Measurements from ENCODE around the gene DUSP28.

Gene DUSP28

DNA sequence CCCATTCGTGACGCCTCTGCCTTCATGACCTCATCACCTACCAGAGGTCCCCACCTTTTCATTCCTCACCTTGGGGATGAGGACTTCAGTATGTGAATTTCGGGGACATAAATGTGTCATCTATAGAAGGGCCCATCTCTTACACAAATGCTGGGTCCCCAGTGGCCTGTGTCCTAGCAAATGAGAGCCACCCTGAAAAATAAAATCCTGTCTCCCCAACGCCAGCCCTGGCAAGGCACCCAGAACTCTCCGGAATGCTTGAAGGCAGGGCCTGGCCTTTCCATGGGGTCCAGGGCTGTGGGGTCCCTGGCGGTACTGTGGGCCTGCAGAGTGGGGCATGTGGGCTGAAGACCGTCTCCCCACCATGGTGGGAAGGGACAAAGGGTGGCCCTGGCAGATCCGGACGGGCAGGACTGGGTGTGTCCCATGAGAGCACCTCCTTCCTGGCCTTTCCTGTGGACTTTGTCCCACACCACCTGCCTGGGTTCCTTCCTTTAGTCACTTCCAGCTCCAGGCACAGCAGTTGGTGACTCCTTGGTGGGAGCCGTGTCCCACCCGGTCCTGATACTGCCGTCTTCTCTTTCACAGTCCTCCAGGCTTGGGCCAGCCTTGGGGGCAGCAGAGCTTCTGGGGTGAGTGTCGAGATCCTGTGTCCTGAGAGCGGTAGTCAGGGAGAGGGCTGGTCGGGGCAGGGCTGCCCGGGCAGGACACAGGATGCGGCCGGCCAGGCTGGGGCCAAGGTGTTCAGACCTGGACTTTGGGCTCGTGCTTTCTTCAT is 45.0 kb downstream of the DUSP28 start:
- no peak for TF ChIP-seq KLF9 (tag by site-specific recombination; IDR thresholded peaks at IDR 0.05; ENCODE audit: low read depth)
- TF ChIP-seq ZNF423 (tag by site-specific recombination; IDR thresholded peaks at IDR 0.05): no peak
- no peaks in the 10 kb centered on the region for H3K9me3 ChIP-seq (ENCODE audit: control insufficient read depth, insufficient read depth, low read depth, low read length)
- H3K4me3 ChIP-seq (ENCODE audit: low read depth, low read length): no peak overlapping the region
- ChIA-PET POLR2A (interaction anchor here (1.1 kb wide), 1 partner anchor 19 kb away, joined by 6 read pairs; the partner anchor contains the start of gene CAPN10), CTCF (interaction anchor here (0.6 to 0.8 kb wide), 4 partner anchors 18 to 451 kb away, joined by 3 to 7 read pairs (median 4); partner anchors contain the start of gene CAPN10)
- H3K36me3 ChIP-seq (ENCODE audit: control insufficient read depth in 2 of 2, insufficient read depth in 1 of 2, low read length in 2 of 2): peaks cover 0 to 6% of the 10 kb centered on the region in 2 experiments; a peak in 1 of 3 replicates
- H3K27ac ChIP-seq (ENCODE audit: extremely low read depth, low read depth, low read length): no peak overlapping the region
- H3K4me1 ChIP-seq (ENCODE audit: control insufficient read depth, insufficient read depth, low read length): no peaks in the 10 kb centered on the region; the same call in 1 of the 2 replicates

GRCh38 chr2:240605867-240606743 is 45.9 kb downstream of the DUSP28 start:
- CTCF ChIA-PET: interaction anchor here (0.6 to 0.8 kb wide), 2 partner anchors 92 to 452 kb away, joined by 3 to 7 read pairs; no protein-coding TSS in a partner anchor
- POLR2A ChIA-PET: interaction anchor here (1.4 kb wide), 1 partner anchor 20 kb away, joined by 3 read pairs; the partner anchor contains the start of gene CAPN10
- Histone ChIP-seq H3K27ac (ENCODE audit: extremely low read depth, low read depth, low read length) (no peak overlapping the region), H3K4me3 (ENCODE audit: low read depth, low read length) (no peak overlapping the region), H3K4me1 (ENCODE audit: control insufficient read depth, insufficient read depth, low read length) (no peaks in the 10 kb centered on the region; the same call in 1 of the 2 replicates), H3K36me3 (ENCODE audit: control insufficient read depth in 2 of 2, insufficient read depth in 1 of 2, low read length in 2 of 2) (no peaks in the 10 kb centered on the region), H3K9me3 (ENCODE audit: control insufficient read depth, insufficient read depth, low read depth, low read length) (no peaks in the 10 kb centered on the region)
- TF ChIP-seq ZNF155 (tag by site-specific recombination; IDR thresholded peaks at IDR 0.05) (no peak), GLI2 (tag by site-specific recombination; IDR thresholded peaks at IDR 0.05; ENCODE audit: borderline replicate concordance, low read depth) (no peak), ZFHX2 (tag by site-specific recombination; conservative IDR thresholded peaks at IDR 0.05) (no peak), ZNF362 (tag by site-specific recombination; IDR thresholded peaks at IDR 0.05) (no peak), KLF7 (tag by site-specific recombination; IDR thresholded peaks at IDR 0.05; ENCODE audit: borderline replicate concordance) (no peak), BCL11B (tag by site-specific recombination; IDR thresholded peaks at IDR 0.05; ENCODE audit: low read depth) (no peak), ZNF830 (tag by site-specific recombination; IDR thresholded peaks at IDR 0.05; ENCODE audit: low read depth) (no peak), PRDM1 (tag by site-specific recombination; IDR thresholded peaks at IDR 0.05) (no peak), GLIS2 (tag by site-specific recombination; IDR thresholded peaks at IDR 0.05) (no peak), ZNF571 (tag by site-specific recombination; IDR thresholded peaks at IDR 0.05) (no peak), OSR2 (tag by site-specific recombination; IDR thresholded peaks at IDR 0.05) (no peak), REPIN1 (tag by site-specific recombination; IDR thresholded peaks at IDR 0.05; ENCODE audit: low read depth) (no peak), ZNF837 (tag by site-specific recombination; IDR thresholded peaks at IDR 0.05) (no peak), ZBTB6 (tag by site-specific recombination; IDR thresholded peaks at IDR 0.05) (no peak)
- TF ChIP-seq, protein P1, sequence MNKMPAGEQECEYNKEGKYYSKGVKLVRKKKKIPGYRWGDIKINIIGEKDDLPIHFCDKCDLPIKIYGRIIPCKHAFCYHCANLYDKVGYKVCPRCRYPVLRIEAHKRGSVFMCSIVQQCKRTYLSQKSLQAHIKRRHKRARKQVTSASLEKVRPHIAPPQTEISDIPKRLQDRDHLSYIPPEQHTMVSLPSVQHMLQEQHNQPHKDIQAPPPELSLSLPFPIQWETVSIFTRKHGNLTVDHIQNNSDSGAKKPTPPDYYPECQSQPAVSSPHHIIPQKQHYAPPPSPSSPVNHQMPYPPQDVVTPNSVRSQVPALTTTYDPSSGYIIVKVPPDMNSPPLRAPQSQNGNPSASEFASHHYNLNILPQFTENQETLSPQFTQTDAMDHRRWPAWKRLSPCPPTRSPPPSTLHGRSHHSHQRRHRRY (tag by site-specific recombination; IDR thresholded peaks at IDR 0.05): no peak
- TF ChIP-seq, protein P2, sequence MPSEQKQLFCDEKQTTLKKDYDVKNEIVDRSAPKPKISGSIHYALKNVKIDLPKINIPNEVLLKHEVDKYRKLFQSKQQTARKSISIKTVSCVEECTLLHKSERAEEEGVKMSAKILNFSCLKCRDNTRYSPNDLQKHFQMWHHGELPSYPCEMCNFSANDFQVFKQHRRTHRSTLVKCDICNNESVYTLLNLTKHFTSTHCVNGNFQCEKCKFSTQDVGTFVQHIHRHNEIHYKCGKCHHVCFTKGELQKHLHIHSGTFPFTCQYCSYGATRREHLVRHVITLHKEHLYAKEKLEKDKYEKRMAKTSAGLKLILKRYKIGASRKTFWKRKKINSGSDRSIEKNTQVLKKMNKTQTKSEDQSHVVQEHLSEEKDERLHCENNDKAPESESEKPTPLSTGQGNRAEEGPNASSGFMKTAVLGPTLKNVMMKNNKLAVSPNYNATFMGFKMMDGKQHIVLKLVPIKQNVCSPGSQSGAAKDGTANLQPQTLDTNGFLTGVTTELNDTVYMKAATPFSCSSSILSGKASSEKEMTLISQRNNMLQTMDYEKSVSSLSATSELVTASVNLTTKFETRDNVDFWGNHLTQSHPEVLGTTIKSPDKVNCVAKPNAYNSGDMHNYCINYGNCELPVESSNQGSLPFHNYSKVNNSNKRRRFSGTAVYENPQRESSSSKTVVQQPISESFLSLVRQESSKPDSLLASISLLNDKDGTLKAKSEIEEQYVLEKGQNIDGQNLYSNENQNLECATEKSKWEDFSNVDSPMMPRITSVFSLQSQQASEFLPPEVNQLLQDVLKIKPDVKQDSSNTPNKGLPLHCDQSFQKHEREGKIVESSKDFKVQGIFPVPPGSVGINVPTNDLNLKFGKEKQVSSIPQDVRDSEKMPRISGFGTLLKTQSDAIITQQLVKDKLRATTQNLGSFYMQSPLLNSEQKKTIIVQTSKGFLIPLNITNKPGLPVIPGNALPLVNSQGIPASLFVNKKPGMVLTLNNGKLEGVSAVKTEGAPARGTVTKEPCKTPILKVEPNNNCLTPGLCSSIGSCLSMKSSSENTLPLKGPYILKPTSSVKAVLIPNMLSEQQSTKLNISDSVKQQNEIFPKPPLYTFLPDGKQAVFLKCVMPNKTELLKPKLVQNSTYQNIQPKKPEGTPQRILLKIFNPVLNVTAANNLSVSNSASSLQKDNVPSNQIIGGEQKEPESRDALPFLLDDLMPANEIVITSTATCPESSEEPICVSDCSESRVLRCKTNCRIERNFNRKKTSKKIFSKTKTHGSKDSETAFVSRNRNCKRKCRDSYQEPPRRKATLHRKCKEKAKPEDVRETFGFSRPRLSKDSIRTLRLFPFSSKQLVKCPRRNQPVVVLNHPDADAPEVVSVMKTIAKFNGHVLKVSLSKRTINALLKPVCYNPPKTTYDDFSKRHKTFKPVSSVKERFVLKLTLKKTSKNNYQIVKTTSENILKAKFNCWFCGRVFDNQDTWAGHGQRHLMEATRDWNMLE (tag by site-specific recombination; conservative IDR thresholded peaks at IDR 0.05; ENCODE audit: low read depth): no peak
- TF ChIP-seq, protein P3, sequence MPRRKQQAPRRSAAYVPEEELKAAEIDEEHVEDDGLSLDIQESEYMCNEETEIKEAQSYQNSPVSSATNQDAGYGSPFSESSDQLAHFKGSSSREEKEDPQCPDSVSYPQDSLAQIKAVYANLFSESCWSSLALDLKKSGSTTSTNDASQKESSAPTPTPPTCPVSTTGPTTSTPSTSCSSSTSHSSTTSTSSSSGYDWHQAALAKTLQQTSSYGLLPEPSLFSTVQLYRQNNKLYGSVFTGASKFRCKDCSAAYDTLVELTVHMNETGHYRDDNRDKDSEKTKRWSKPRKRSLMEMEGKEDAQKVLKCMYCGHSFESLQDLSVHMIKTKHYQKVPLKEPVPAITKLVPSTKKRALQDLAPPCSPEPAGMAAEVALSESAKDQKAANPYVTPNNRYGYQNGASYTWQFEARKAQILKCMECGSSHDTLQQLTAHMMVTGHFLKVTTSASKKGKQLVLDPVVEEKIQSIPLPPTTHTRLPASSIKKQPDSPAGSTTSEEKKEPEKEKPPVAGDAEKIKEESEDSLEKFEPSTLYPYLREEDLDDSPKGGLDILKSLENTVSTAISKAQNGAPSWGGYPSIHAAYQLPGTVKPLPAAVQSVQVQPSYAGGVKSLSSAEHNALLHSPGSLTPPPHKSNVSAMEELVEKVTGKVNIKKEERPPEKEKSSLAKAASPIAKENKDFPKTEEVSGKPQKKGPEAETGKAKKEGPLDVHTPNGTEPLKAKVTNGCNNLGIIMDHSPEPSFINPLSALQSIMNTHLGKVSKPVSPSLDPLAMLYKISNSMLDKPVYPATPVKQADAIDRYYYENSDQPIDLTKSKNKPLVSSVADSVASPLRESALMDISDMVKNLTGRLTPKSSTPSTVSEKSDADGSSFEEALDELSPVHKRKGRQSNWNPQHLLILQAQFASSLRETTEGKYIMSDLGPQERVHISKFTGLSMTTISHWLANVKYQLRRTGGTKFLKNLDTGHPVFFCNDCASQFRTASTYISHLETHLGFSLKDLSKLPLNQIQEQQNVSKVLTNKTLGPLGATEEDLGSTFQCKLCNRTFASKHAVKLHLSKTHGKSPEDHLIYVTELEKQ (tag by site-specific recombination; IDR thresholded peaks at IDR 0.05; ENCODE audit: borderline replicate concordance): no peak

Measured in HEK293 (cell line).